Measurements from ENCODE around the gene LRRC56. TPM values are rescaled to one million over a fixed set of nuclear protein-coding genes. Genes with fewer than 3 reads are reported as not detected.

LRRC56 gene
- total and polyA plus RNA-seq, 2 of the 13 experiments (the other 11 are each of a cell fraction or from before 2014, with no cell fraction given): 0.11 to 0.29 TPM

GRCh38 chr11:561148-562003 is 24.0 kb downstream of the LRRC56 start (continued):
- peak; percentile 67; the same call in 1 of the 2 replicates for TF ChIP-seq ETV5 (CRISPR knock-in tag; IDR thresholded peaks at IDR 0.05; ENCODE audit: borderline replicate concordance)
- TF ChIP-seq SAFB2 (CRISPR knock-in tag; IDR thresholded peaks at IDR 0.05; ENCODE audit: borderline replicate concordance, low read depth): no peak
- TF ChIP-seq, protein P1, sequence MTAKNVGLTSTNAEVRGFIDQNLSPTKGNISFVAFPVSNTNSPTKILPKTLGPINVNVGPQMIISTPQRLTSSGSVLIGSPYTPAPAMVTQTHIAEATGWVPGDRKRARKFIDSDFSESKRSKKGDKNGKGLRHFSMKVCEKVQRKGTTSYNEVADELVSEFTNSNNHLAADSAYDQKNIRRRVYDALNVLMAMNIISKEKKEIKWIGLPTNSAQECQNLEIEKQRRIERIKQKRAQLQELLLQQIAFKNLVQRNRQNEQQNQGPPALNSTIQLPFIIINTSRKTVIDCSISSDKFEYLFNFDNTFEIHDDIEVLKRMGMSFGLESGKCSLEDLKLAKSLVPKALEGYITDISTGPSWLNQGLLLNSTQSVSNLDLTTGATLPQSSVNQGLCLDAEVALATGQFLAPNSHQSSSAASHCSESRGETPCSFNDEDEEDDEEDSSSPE (CRISPR knock-in tag; IDR thresholded peaks at IDR 0.05): peak; percentile 47; the same call in 1 of the 2 replicates
- TF ChIP-seq, protein P2, sequence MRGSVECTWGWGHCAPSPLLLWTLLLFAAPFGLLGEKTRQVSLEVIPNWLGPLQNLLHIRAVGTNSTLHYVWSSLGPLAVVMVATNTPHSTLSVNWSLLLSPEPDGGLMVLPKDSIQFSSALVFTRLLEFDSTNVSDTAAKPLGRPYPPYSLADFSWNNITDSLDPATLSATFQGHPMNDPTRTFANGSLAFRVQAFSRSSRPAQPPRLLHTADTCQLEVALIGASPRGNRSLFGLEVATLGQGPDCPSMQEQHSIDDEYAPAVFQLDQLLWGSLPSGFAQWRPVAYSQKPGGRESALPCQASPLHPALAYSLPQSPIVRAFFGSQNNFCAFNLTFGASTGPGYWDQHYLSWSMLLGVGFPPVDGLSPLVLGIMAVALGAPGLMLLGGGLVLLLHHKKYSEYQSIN (CRISPR knock-in tag; IDR thresholded peaks at IDR 0.05; ENCODE audit: borderline replicate concordance): no peak
- no peak for TF ChIP-seq ZFP41 (CRISPR knock-in tag; IDR thresholded peaks at IDR 0.05; ENCODE audit: borderline replicate concordance)
- TF ChIP-seq CBX2 (IDR thresholded peaks at IDR 0.05; ENCODE audit: low read depth, low read length): no peak
- no peak for TF ChIP-seq CBX2 (CRISPR knock-in tag; IDR thresholded peaks at IDR 0.05; ENCODE audit: low read depth)
- TF ChIP-seq MED1 (CRISPR knock-in tag; IDR thresholded peaks at IDR 0.05): peak; percentile 66; the same call in 1 of the 2 replicates
- TF ChIP-seq RARA (CRISPR knock-in tag; IDR thresholded peaks at IDR 0.05): 0 out of 2 replicates have a peak, but pooled peaks have one; percentile 44
- peak; percentile 54; the same call in 1 of the 2 replicates for TF ChIP-seq HOMEZ (CRISPR knock-in tag; IDR thresholded peaks at IDR 0.05; ENCODE audit: low read depth)
- TF ChIP-seq IRX3 (CRISPR knock-in tag; IDR thresholded peaks at IDR 0.05; ENCODE audit: borderline replicate concordance, low read depth): no peak
- TF ChIP-seq ZNF557 (CRISPR knock-in tag; IDR thresholded peaks at IDR 0.05): no peak
